ENCODE measurements around the gene CHRM4.

Gene CHRM4

DNA sequence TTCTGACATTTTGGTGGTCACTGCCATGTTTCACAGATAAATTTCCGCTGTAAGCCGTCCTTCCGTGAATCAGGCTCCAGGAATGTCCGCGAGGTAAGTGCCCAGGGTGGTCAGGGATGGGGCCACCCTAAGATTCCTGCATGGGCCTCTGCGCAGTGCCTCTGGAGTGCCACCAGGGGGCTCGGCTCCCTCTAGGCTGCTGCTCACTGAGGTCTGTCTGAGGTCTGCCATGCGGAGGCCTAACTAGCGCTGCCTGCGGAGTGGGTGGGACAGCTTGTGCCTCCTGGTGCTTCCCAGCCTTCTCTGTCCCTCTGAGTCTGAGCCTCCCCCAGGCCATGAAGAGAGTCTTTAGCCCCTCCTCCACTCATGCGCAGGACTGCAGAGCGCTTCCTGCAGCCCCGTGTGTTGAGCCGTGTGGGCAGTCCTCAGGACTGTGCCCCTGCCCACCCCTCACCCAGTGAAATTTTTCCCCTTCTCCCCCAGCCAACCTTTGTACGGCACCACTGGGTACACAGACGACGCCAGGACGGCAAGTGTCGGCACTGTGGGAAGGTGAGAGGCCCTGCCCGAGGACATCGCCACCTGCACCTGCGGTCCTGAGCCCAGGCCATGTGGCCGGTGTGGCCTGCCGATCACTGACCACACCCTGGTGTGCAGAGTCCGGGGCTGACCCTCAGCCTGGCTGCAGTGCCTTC lies 22.0 kb downstream of the CHRM4 start:
- TF ChIP-seq, protein P1, sequence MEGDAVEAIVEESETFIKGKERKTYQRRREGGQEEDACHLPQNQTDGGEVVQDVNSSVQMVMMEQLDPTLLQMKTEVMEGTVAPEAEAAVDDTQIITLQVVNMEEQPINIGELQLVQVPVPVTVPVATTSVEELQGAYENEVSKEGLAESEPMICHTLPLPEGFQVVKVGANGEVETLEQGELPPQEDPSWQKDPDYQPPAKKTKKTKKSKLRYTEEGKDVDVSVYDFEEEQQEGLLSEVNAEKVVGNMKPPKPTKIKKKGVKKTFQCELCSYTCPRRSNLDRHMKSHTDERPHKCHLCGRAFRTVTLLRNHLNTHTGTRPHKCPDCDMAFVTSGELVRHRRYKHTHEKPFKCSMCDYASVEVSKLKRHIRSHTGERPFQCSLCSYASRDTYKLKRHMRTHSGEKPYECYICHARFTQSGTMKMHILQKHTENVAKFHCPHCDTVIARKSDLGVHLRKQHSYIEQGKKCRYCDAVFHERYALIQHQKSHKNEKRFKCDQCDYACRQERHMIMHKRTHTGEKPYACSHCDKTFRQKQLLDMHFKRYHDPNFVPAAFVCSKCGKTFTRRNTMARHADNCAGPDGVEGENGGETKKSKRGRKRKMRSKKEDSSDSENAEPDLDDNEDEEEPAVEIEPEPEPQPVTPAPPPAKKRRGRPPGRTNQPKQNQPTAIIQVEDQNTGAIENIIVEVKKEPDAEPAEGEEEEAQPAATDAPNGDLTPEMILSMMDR (conservative IDR thresholded peaks at IDR 0.05): peak; percentile 84
- H3K27ac ChIP-seq: no peak overlapping the region

DNA sequence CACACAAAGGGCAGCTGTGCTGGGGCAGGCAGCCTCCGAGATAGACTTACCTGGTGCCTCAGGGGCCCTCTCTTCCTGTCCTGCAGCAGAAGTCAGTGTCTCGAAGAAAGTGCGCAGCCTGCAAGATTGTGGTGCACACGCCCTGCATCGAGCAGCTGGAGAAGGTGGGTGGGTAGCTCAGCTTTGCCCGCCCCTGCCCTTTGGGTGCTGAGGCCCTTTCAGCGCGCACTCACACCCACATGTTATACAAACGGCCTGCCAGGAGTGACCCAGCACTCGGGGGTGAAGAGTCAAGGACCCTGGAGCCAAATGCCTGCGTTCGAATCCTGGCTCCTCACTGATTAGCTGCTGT lies 23.7 kb downstream of the CHRM4 start:
- H3K27ac ChIP-seq: no peak overlapping the region
- TF ChIP-seq, protein P1 (conservative IDR thresholded peaks at IDR 0.05): peak; percentile 53

DNA sequence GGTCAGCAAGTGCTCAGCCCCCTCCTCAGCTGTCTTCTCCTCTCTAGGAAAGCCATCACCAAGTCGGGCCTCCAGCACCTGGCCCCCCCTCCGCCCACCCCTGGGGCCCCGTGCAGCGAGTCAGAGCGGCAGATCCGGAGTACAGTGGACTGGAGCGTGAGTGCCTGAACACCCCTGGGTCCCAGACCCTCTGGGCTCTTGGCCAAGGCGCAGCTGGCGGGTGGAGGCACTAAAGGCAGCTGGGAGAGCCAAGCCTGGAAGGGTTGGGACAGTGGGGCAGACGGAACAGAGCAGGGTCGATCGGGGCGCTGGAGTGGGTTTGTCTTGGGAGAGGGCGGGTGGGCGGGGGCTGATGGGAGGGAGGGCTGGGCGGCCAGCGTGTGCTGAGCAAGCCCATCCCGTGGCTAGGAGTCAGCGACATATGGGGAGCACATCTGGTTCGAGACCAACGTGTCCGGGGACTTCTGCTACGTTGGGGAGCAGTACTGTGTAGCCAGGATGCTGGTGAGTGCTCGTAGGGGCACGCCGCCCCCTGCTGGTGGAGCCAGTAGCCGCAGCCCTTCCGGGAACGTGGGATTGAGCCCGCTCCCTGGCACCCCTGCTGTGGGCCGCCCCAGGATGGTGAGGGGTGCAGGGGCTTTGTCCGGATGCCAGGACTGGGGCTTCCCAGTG lies 24.2 kb downstream of the CHRM4 start:
- no peak overlapping the region for H3K27ac ChIP-seq
- TF ChIP-seq, protein P1 (conservative IDR thresholded peaks at IDR 0.05): peak; percentile 78

DNA sequence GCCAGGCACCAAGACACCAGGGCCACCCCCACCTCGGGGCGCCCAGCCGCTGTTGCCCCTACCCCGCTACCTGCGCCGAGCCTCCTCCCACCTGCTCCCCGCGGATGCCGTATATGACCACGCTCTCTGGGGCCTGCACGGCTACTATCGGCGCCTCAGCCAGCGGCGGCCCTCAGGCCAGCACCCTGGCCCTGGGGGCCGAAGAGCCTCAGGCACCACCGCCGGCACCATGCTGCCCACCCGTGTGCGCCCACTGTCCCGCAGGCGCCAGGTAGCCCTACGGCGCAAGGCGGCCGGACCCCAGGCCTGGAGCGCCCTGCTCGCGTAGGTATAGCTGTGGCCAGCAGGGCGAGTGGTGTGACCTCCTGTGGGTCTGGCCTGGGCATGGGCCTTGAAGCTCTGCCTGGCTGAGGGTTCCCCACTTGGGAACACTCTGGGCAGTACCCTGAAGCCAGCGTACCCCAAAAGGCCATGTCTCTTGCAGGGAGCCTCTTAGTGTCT lies 24.9 kb downstream of the CHRM4 start:
- TF ChIP-seq, protein P1 (conservative IDR thresholded peaks at IDR 0.05): no peak
- no peak overlapping the region for H3K27ac ChIP-seq

DNA sequence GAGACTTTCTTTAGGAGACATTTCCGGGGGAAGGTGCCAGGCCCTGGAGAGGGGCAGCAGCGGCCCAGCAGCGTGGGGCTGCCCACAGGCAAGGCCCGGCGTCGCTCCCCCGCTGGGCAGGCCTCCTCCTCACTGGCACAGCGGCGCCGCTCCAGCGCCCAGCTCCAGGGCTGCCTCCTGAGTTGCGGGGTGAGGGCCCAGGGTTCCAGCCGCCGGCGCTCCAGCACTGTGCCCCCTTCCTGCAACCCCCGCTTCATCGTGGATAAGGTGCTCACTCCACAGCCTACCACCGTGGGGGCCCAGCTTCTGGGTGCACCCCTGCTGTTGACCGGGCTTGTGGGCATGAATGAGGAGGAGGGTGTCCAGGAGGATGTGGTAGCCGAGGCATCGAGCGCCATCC lies 25.3 kb downstream of the CHRM4 start:
- TF ChIP-seq, protein P1 (conservative IDR thresholded peaks at IDR 0.05): no peak
- no peak overlapping the region for H3K27ac ChIP-seq

DNA sequence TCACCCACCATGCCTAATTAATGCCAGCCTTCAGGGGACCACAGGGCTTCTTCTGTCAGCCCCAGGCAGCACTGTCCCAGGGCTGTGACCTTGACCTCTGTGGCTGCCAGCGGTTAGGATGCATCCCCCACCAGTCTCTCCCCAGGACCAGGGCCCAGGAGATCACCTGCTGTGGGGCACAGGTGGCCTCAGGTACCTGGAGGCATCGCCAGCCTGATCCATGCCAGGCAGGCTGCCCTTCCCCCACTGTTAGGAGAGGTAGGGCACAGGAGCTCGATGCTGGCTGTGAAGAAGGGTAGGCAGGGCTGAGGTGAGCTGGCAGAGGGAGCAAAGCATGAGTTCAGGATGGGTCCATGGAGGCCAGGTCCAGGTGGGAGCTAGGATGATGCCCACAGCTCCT lies 26.8 kb downstream of the CHRM4 start:
- TF ChIP-seq, protein P1 (conservative IDR thresholded peaks at IDR 0.05): no peak
- no peak overlapping the region for H3K27ac ChIP-seq

DNA sequence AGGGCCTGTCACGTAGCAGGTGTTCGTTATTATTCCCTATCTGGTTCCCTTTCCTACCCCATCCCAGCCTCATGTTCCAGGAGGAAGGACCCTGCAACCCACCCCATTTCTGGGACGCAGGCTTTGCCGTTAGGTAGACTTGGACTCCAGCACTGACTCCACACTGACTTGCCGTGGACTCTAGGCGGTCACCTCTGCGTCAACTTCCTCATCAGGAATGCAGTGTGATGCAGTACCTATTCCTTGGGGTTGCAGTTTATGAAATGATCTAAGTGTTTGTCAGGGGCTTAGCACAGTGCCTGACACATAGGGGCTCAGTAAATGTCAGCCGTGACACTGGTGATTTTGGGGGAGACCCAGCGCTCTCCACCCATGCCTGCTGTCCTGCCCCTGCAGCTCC lies 27.5 kb downstream of the CHRM4 start:
- no peak overlapping the region; the same call in 1 of the 2 replicates for H3K27ac ChIP-seq
- TF ChIP-seq, protein P1 (conservative IDR thresholded peaks at IDR 0.05): no peak
